NOMO-1 treated with DMSO at 0.1 percent for 48 hours (cell line): ENCODE measurements around the gene CAB39.
A peak's percentile ranks its signal among the peaks of the same experiment; 100 is the strongest.

Source experiments
- DNase-seq: peaks from one replicate; lab custom pipeline; 2025; ENCODE audit not compliant: unreplicated experiment; lab: John Stamatoyannopoulos, UW

Gene CAB39

GRCh38 chr2:230811508-230811907 is 98.9 kb downstream of the CAB39 start:
- DNase-seq: no peak

- DNase-seq: no peak
Measured at GRCh38 chr2:230812033-230812432, 99.4 kb downstream of the CAB39 start.

DNA sequence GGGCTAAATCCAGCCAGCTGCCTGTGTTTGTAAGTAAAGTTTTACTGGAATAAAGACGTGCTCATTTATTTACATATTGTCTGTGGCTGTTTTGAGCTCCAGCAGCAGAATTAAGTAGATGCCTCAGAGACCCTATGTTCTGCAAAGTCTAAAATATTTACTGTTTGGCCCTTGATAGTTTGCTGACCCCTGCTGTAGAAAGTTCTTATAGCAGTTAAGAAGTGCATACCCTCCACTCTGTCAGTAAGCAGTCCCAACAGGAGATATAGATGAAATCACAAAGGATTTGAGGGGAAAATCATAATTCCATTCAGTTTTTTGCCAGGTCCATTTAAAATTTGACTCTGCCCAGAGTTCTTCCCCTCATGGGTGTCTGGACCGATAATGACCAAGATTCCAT is 102.0 kb downstream of the CAB39 start:
- DNase-seq: no peak

- no peak for DNase-seq
Measured at GRCh38 chr2:230815088-230815487, 102.4 kb downstream of the CAB39 start.

GRCh38 chr2:230816735-230817134 is 104.1 kb downstream of the CAB39 start:
- no peak for DNase-seq

DNA sequence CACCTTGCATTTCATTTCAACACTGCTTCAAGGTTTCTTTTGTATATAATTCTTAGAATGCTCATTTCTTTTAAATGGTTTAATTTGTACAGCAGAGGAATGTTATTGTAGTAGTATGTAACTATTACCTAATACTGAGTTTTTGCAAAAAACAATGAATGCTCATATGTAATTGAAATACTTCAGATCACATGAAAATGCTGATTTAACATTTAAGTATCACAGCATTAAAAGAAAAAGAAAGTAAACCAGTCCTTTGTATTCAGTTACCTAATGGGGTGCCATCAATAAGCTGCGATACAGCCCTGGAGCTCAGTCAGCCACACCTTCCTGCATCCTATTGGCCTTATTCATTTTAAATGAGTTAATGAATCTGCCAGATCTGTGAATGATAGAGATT is 106.8 kb downstream of the CAB39 start:
- DNase-seq: no peak

GRCh38 chr2:230821261-230821990 is 108.8 kb downstream of the CAB39 start:
- no peak for DNase-seq

GRCh38 chr2:230821991-230822520 is 109.4 kb downstream of the CAB39 start:
- no peak for DNase-seq

GRCh38 chr2:230823264-230823964 is 110.8 kb downstream of the CAB39 start:
- DNase-seq: no peak

GRCh38 chr2:230824406-230824978 is 111.8 kb downstream of the CAB39 start:
- peak; percentile 71 for DNase-seq

DNA sequence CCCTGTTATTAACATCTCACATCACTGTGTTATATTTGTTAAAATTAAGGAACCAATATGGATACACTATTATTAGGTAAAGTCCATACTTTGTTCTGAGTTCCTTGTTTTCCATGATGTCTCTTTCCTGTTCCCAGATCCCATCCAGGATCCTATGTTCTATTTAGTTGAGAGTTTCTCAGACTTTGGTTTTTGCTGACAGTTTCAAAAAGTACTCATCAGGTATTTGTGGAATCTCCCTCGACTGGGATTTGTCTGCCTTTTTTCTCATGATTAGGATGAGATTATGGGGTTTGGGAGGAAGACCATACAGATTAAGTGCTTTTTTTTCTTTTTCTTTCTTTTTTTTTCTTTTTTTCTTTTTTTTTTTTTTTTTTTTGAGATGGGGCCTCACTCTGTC is 112.7 kb downstream of the CAB39 start:
- no peak for DNase-seq

- no peak for DNase-seq
Measured at GRCh38 chr2:230827774-230828271, 115.2 kb downstream of the CAB39 start.

GRCh38 chr2:230828272-230828961 is 115.8 kb downstream of the CAB39 start:
- DNase-seq: no peak

DNA sequence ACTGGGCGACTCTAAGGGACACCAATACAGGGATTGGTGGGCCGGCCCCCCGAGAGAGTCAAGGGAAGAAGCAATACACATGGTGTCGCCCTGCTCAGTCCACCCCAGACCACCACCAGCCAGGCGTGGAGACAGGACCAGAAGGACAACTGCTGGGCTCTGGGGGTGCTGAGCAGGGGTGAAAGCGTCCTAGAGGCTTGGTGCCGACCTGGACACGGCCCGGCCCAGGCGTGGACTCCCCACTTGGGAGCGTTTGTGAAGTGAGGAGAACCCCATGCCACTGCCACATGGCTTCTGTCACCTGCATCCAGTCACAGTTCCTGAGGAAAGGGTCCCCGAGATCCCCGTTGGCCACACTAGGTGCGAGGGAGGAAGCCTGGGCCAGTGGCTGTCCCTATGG is 116.7 kb downstream of the CAB39 start:
- no peak for DNase-seq

DNA sequence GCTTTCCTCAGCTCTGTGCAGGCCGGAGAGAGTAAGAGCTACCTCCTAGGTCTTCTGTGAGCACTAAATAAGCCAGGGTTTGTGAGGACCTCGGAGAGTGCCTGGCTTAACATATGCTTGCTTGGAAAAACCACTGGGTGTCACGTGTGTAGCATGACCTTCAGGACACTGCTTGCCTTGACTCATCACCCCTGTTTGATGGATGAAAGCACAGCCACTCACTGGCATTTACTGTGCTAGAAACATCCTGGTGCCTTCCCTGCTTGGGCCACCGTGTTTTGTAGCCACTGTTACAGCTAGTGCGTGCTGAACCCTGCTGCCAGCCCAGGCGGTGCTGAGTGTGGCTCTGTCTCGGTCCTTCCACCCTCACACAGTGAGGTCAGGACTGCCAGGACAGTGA is 117.3 kb downstream of the CAB39 start:
- DNase-seq: no peak

DNA sequence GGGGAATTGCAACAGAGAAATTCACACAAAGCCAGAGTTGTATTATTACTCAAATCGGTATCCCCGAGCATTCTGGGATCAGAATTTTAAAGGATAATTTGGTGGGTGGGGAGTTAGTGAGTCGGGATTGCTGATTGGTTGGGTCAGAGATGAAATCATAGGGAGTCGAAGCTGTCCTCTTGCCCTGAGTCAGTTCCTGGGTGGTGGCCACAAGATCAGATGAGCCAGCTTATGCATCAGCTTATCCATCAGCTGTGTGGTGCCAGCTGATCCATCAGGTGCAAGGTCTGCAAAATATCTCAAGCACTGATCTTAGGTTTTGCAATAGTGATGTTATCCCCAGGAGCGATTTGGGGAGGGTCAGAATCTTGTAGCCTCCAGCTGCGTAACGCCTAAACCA is 117.8 kb downstream of the CAB39 start:
- no peak for DNase-seq

DNA sequence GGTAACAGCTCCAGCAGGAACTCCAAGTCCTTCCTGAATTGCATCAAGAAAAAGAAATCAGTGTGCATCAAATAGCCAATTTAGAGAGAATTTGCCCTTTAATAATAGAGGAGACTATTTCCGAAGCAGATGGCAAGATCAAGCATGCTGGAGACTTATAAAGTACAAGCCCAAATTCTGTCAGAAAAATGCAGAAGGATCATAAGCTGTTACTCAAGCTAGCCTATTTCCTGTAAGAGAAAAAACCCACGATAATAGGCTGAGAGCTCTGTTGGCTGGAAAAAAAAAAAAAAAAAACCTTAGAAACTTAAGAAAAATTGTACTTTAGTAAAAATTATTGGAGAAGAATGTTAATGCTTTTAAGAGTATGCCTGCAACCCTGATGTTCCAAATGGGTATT is 127.7 kb downstream of the CAB39 start:
- peak; percentile 40 for DNase-seq

DNA sequence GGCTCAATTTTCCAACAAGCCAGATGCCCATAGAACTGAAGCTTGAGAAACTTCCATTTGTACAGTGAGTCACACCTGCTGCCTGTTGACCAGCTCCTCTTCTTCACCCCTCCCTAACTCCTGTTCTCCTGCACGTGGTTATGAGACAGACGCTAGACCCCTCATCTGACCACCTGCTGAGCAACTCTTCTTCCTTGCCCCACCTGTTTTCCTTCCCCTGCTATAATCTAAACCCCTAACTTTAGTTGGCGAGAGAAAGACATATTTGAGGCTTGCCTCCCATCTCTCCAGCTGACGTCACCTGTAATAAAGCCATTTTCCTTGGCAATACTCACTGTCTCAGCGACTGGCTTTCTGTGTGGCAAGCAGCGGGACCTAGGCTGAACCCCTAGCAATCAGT is 129.8 kb downstream of the CAB39 start:
- DNase-seq: no peak

GRCh38 chr2:230843132-230843531 is 130.5 kb downstream of the CAB39 start:
- no peak for DNase-seq

DNA sequence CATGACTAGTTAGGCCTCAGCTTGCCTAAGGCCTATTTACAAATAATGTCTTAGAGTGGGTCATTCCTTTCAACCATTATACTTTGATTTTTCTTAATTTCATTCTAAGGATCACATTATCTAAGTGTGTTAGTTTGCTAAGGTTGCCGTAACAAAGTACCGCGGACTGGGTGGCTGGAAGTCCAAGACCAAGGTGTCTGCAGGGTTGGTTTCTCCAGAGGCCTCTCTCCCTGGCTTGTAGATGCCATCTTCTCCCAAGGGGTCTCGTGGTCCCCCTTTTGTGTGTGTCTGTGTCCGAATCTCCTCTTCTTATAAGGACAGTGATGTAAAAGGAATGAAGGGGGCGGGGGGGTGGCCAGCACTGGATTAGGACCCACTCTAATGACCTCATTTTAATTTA is 133.7 kb downstream of the CAB39 start:
- no peak for DNase-seq

GRCh38 chr2:230847883-230848388 is 135.3 kb downstream of the CAB39 start:
- DNase-seq: peak; percentile 72
